Transverse colon (tissue), 3 donors: ENCODE data around the gene CSRP1.

Experiments
- CTCF ChIP-seq, 5 experiments: fragments of 200-600 bp in 3 of 5; fragments of 450-650 bp in 2 of 5; sonication (generic) in 3 of 5; IDR thresholded peaks; 1 replicate in 2 of 5; 2 replicates in 3 of 5; pipeline ENCODE4 v1.5.1; 2016 to 2017; ENCODE audit warnings: antibody characterized with exemption in 5 of 5, inconsistent platforms in 3 of 5, mild to moderate bottlenecking in 2 of 5, moderate library complexity in 1 of 5
- POLR2A ChIP-seq: fragments of 450-650 bp; IDR thresholded peaks from one replicate; pipeline ENCODE4 v1.6.1; 2016; ENCODE audit warnings: antibody characterized with exemption, mild to moderate bottlenecking, moderate library complexity

- TF ChIP-seq CTCF (IDR thresholded peaks at IDR 0.05): no peak
- no peak for TF ChIP-seq POLR2A
Observed at GRCh38 chr1:201465698-201466290, 41.1 kb downstream of the CSRP1 start.
